GM21367 (cell line): Measurements from ENCODE around the gene TBC1D24.
"Not testable (repeated sequence)": the region's sequence is repeated elsewhere in the genome, so short reads cannot be mapped to it uniquely, and the experiment has no call there.

Experiments
- ATAC-seq: cut with Tn5 transposase; IDR thresholded peaks from one replicate; pipeline ENCODE4 v1.9.1; 2021; ENCODE audit not compliant: unreplicated experiment

TBC1D24 gene

DNA sequence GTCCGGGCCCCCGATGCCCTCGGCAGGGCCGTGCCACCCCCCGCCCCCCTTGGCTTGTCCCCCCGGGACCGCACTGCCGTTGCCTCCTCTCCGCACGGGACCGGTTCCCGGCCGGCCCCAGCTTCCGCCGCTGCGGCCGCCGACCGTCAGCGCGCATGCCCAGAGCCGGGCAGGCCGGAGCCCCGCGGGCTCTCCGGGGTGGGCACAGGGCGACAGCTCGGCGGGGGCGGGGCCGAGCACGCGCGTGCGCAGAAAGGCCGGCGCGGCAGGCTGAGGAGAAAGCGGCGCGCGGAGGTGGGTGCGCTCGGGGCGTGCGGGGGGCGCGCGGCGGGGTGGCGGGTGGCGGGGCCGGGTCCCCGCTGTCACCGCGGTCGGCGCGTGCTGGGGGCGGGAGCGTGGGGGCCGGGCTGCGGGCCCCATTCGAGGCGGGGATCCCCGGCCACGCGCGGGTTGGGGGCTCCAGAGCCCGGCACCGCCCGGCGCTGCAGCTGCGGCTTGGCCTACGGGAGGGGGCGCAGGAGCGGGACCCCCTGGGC, at the start of gene TBC1D24:
TBC1D24 (plus strand) TSS at position 251 of the 536 bp plus-strand sequence. CDS start 21,022 bp downstream, outside the sequence.
- ATAC-seq = no peak

DNA sequence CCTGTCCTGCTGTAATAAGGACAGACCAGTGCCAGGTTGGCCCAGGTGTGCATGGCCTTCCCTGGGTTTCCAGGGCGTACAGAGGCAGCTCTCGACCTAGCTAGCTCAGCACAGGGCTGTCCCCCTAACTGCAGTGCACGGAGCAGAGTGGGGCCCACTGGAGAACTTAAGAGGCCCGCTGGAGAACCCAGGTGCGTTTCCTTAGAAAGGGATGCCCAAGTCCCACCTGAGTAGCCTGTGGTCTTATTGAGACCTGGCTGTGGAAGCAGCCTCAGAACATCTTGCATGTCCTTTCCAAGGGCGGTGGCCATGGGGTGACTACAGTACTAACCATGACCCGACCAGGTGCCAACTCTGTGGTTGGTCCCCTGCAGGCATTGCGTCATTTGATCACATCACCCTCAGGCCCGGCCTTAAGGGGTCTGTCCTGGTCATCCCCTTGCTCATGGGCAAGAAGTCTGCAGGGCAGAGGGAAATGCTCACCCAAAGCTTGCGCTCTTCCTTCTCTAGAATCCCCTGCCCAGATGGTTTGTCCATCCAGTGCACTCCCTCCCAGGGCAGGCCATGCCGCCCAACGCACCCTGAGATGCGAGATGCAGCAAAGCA, 49.0 kb upstream of the TBC1D24 start:
- no peak for ATAC-seq

DNA sequence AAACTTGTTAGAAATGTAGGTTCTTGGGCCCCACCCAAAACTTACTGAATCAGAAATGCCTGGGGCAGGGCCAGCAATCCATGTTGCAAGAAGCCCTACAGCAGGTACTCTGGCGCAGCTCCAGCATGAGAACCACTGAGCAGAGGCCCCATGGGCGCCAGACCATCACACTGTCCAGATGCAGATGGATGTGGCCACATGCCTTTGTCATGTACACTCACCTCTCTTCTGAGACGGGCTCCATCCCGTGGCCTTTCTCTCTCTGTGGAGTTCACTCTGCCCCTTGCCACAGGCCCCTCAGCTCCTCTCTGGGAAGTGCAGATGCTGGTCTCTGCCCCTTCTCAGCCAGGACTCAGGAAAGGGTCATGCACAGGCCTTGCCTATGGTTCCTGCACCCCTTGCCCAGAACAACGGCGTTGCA, 48.0 kb upstream of the TBC1D24 start:
- no peak for ATAC-seq

DNA sequence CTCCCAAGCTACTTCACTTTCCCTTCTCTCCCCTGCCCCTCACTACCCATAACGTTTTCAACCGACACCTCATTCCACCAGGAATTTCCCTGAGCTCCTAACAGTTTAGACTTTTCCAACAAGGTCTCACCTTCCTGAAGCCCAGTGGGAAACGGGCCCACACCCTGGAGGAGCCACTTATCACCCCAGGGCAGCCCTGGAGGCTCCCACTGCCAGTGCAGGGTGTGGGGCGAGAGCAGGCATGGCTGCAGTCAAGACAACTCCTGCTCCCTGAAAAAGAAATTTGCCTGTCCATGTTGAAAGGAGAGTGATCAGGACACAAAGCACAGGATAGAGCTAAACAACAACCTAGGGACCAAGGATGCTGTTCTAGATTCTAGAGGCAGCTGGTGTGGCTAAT, 47.4 kb upstream of the TBC1D24 start:
- no peak for ATAC-seq

DNA sequence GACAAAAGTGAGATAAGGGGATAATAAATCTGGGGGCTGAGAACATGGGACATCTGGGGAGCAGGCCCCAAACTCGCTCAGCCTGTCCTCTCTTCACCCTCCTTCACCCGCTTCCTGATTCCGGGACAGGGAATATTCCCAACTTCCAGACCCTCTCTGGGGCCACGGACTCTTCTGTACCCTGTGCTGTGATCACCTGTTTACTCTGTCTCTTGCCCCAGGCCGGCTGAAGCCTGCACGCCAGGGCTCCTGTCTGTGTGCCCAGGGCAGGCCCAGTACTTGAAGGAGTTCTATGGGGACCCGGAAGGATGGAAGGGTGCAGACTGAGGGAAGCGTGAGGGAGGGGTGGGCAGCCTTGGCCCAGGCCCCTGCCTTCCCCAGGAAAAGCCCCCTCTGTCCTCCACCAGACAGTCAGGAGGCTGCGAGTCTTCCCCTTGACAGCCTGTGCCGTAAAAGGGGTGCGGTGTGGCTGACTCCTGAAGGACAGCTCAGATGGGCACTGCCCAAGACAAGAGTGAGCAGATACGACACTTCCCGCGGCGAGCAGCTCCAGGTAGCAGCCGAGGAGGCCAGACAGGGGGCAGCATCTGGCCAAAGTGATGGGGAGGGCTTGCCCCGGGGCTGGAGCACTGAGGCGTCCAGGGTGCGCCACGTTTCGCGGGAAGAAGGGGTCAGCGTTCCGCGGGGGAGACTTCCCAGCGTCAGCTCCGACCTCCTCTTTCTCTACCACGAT, 46.7 kb upstream of the TBC1D24 start:
- ATAC-seq = no peak

DNA sequence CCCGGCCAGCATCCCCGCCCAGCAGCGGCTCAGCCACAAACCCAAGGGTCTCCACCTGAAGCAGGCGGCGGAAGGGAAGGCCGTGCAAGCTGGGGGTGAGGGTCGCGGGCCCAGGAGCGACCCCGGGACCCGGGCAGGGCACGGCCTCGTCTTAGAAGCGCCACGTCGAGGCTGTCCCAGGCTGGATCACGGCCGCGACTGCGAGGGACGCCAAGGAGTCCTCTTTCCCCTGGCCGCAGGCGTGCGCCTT, 46.2 kb upstream of the TBC1D24 start:
- ATAC-seq = peak; percentile 15

DNA sequence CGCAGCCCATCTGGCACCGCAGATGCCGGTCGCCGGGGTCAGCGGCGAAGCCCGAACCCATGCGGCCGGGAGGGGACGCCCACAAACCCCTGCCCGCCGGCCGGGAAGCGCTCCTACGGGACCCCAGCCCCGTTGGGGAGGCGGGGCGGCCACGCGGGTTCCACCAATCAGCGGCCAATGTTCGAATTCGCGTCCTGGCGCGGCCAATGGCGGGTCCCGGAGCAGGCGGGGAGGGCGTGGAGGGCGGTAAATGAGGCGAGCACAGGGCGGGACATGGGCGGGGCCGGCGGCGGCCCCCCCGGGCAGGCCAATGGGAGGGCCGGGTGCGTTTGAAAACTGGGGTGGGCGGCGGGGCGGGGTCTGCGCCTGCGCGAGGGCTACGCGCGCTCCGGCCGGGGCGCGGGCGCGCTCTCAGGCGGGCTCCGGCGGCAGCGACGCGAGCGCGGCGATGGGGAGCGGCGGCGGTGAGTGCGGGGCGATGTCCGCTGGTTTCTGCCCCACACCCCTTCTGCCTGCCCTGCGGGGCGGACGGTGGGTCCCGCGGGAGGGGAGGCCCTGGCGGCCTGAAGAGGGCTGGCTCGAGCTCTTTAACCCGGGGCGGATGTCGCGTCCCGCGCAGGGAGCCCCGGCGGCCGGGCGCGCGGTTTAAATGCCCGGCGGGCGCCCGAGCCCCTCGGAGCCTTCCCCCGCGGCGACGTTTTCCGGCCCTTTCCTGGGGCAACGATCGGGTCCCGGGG, 45.7 kb upstream of the TBC1D24 start, which contains the start of gene CCNF:
CCNF (plus strand) TSS at position 414 of the 737 bp plus-strand sequence; CDS start at position 449, 35 bp downstream.
- ATAC-seq = peak; percentile 73

DNA sequence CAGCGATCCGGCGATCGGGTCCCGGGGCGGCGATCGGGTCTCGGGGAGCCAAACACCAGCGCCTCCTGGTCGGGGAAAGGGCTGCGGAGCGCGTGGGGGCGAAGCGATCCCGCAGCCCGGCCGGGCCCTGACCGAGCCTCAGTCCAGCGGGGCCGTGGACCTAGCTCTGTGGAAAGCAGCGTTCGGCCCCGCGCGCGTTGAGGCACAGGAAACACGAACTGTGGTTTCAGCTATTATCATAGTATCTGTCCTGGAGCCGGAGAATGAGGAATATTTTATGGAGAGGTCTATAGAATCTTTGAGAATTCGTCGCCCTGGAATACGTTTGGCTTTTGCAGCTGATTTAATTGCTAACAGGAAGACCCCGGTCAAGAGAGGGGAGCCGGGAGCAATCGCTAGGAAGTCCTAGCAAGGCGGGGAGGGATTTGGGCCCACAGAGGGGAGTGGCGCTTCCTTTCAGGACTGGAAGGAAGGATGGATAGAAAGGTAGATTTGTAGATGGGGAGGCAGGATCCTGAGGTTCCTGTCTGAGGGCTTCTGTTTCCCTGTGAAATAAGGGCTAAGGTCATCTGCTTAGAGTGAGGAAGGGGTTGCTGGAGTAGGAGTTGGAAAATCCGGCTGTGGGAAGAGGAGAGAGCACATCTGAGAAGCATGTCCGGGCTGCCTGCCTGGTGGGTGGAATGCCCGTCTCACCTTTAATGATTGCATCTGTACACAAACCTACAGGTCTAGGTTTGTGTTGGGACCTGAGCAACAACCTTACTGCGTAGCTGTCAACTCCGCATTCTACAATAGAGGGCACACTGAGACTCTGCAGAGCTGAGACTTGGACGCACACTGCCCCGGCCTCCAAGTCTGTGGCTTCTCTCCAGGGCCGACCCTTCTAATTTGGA, 44.9 kb upstream of the TBC1D24 start:
- peak; percentile 7 for ATAC-seq

DNA sequence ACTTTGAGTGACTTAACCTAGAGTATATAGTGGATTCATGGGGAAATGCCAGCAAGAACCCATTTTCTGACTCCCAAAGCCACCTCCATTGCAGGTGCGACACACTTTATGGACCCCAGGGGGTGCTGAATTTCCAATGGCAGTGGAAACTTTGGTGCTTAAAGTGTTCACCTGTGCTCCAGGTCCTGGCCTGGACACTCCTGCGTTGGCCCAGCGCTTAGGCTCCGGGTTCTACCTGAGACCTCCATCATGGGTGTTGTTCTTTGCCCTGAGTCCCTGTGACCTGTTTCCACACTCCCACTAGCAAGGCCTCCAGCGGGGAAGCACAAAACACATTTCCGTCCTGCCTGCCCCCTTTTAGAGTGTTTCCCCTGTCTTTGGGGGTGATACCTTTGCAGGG, 42.6 kb upstream of the TBC1D24 start:
- no peak for ATAC-seq

DNA sequence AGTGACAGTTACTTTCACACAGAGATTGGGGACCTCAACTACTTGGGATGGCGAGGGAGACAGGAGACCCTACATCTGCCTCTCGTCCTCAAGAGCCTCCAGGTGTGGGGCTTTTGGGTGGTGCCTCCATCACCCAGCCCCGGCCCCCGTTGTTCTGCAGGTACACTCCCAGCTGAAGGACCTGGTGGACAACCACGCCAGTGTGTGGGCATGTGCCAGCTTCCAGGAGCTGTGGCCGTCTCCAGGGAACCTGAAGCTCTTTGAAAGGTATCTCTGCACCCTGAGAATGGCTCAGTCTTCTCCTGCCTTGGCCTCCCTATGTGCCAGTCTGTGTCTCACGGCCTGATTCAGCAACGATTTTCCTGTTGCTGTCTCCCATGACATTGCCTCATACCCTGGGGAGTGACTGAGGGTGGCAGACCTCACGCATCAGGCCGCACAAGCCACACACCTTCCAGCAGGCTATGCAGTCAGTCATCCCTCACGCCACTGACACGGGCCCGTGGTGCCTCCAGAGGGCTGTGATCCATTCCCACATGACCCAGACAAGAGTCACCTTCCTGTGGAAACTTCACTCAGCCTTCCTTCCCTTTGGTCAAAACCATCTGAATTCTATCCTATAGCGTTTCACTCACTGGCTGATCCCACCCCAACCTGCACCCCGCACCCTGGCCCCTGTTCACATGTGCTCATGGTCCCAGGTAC, 42.0 kb upstream of the TBC1D24 start:
- ATAC-seq = no peak

DNA sequence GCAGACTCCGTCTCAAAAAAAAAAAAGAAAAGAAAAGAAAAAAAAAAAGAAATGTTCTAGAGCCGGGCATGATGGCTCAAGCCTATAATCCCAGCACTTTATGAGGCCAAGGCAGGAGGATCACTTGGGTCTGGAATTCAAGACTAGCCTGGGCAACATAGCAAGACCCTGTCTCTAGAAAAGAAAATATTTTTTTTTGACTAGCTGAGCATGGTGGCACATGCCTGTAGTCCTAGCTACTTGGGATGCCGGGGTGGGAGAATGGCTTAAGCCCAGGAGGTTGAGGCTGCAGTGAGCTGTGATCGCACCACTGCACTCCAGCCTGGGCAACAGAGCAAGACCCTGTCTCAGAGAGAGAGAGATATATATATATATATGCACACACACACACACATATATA, 39.7 kb upstream of the TBC1D24 start:
- ATAC-seq = not testable (repeated sequence)

DNA sequence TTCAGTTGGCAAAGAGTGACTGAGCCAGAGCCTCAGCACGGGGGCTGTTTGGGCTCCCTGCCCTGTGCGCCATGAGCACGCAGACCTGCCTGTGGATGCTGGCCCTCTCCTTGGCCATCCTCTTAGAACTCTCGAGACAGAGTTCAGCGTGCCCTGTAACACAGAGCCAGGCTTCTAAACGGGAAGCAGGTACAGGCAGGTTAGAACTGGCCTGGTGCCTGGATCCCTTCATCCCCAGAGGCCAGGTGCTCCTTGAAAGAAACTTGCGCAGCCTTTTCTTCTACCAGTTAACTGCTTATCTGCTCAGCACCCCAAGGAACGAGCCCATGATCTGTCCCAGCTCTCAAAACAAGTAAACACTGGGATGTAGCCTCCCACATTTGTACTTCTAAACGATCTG, 38.8 kb upstream of the TBC1D24 start:
- ATAC-seq = no peak

DNA sequence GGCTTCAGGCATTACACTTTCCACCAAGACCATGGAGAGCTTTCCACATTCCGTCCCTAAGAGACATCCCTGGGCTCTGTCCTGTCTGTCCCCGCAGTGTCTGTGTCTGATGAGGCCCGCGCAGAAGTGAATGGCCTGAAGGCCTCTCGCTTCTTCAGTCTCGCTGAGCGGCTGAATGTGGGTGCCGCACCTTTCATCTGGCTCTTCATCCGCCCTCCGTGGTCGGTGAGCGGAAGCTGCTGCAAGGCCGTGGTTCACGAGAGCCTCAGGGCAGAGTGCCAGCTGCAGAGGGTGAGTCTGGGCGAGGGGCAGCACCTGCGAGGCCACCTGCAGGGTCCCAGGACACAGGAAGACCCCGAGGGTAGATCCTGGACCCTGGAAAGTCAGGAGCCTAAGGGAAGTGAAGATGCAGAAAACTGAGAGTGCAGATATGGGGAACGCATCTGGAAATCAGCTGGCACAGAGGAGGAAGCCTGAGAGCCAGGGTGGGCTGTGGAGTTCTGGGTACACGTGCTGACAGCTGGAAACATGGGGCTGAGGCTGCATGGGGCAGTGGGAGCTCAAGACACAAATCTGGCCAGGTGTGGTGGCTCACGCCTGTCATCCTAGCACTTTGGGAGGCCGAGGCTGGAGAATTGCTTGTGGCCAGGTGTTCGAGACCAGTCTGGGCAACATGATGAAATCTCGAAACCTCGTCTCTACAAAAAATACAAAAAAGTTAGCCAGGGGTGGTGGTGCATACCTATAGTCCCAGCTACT, 37.7 kb upstream of the TBC1D24 start:
- no peak for ATAC-seq

DNA sequence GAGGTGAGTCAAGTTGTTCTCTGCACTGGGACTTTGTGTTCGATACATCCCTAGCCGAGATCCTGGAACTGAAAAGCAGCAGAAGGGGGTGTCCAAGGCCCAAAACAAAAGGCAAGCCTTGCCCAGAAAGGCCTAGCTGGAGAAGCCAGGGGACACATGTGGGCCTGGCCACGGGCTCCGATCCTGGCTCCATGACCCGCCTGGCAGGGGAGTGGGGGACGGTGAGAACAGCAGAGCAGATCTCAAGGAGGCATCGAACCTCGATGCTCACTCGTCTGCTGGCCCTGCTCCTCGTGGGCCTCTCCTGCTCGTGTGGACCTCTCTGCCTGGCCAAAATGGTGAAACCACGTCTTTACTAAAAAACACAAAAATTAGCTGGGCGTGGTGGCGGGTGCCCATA, 36.8 kb upstream of the TBC1D24 start:
- ATAC-seq = no peak

DNA sequence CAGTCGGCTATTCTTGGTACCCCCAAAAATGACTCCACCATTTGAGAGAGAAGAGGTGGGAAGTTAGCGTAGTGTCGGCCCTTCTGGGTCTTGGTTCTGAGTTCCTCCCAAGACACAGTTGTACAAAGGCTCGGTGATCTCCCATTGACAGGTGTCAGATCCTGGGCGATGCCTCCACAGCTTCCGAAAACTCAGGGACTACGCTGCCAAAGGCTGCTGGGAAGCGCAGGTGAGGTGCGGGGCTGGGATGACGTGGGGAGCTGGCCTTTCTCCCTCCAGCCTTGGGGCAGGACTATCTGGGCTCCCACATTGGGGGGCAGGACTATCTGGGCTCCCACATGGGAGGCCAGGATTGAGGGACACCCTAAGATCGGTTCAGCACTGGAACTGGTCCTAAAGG, 35.3 kb upstream of the TBC1D24 start:
- no peak for ATAC-seq

DNA sequence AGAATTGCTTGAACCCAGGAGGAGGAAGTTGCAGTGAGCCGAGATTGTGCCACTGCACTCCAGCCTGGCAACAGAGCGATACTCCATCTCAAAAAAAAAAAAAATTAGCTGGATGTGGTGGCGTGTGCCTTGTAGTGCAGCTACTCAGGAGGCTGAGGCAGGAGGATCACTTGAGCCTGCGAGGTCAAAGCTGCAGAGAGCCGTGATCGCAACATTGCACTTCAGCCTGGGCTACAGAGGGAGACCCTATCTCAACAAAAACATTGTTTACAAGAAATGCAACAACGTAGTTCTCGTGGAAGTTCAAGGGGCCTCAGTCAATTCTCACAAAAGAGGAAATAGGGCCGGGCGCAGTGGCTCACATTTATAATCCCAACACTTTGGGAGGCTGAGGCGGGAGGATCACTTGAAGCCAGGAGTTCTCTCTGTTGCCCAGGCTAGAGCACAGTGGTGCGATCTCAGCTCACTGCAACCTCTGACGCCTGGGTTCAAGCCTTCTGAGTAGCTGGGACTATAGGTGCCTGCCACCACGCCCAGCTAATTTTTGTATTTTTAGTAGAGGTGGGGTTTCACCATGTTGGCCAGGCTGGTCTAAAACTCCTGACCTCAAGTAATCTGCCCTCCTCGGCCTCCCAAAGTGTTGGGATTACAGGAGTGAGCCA, 33.7 kb upstream of the TBC1D24 start:
- ATAC-seq = not testable (repeated sequence)

DNA sequence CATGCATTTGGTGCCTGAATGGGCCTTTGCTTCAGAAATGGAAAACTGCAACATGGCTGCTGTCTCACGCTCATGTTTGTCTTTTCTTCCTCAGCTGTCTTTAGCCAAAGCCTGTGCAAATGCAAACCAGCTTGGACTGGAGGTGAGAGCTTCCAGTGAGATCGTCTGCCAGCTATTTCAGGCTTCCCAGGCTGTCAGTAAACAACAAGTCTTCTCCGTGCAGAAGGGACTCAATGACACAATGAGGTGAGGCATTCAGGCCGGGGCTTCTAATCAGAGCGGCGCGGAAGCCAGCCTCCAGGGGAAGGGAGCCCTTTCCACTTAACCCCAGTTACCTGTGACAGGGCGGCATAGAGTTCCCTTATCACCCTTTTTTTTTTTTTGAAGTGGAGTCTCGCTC, 31.4 kb upstream of the TBC1D24 start:
- no peak for ATAC-seq

DNA sequence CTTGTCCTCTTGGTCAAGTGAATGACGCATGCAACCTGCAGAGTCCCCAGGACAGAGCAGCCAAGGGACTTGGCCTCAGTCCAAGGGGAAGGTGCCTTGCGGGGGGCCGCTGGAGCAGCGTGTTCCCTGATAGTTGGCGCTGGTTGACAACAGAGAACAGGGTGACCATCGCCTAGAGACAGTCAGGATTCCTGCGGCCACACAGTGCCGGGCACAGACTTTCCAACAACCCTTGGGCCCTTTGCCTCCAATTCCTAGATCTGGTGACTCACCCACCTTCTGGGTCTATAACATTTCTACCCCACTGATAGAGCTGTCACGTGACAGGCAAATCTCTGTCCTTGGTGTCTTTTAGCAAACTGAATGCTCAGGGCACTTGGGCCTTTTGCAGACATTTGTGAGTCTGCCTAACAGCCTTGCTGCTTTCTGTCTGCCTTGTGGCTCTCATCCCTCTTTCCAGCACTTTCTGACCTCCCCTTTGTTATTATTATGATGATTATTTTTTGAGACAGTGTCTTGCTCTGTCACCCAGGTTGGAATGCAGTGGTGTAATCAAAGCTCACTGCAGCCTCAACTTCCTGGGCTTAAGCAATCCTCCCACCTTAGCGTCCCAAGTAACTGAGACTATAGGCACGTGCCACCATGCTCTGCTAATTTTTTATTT, 26.9 kb upstream of the TBC1D24 start:
- no peak for ATAC-seq

DNA sequence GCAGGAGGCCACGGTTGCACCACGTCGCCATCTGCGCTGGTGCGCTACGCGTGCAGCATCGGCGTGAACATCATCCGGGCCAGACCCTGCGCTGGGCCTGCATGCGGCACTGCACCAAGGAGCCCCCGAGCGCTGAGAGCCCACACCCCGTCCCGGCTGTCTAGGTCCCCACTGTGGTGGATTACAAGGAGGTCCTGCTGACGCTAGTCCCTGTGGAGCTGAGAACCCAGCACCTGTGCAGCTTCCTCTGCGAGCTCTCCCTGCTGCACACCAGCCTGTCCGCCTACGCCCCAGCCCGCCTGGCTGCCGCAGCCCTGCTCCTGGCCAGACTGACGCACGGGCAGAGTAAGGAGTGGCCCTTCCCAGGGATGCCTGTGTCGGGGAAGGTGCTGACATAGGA, 25.8 kb upstream of the TBC1D24 start:
- ATAC-seq = no peak
